Activated T-cell treated with anti-CD3 and anti-CD28 coated beads for 4 hours (primary cell): Measurements from ENCODE around the gene HYCC1.

ENCODE experiments used
- DNase-seq: peaks from one replicate; pipeline ENCODE4 v3.0.0-alpha.2; 2020

HYCC1 gene

GRCh38 chr7:23016345-23017253 lies 2.7 kb upstream of the HYCC1 start:
- DNase-seq: no peak

GRCh38 chr7:23014681-23015080 lies 751 bp upstream of the HYCC1 start:
- no peak for DNase-seq

GRCh38 chr7:23012908-23013714 lies 819 bp downstream of the HYCC1 start:
- DNase-seq: no peak

GRCh38 chr7:23012186-23012585 lies 1.7 kb downstream of the HYCC1 start:
- no peak for DNase-seq

GRCh38 chr7:23011222-23011924 lies 2.6 kb downstream of the HYCC1 start:
- DNase-seq: no peak

- no peak for DNase-seq
These were observed 4.6 kb downstream of the HYCC1 start for GRCh38 chr7:23009303-23009702.

- DNase-seq: no peak
These were observed 9.7 kb downstream of the HYCC1 start for GRCh38 chr7:23004247-23004520.

GRCh38 chr7:23003505-23004246 lies 10.3 kb downstream of the HYCC1 start:
- no peak for DNase-seq

- DNase-seq: no peak
These were observed 11.2 kb downstream of the HYCC1 start for GRCh38 chr7:23002698-23003097.

GRCh38 chr7:23001610-23002009 lies 12.3 kb downstream of the HYCC1 start:
- DNase-seq: no peak

GRCh38 chr7:23000597-23001360 lies 13.2 kb downstream of the HYCC1 start:
- DNase-seq: no peak

GRCh38 chr7:22998519-22998896 lies 15.4 kb downstream of the HYCC1 start:
- no peak for DNase-seq

- DNase-seq: no peak
These were observed 15.9 kb downstream of the HYCC1 start for GRCh38 chr7:22997871-22998518.

- DNase-seq: no peak
These were observed 17.5 kb downstream of the HYCC1 start for GRCh38 chr7:22996470-22996869.

- no peak for DNase-seq
These were observed 18.9 kb downstream of the HYCC1 start for GRCh38 chr7:22995011-22995410.

GRCh38 chr7:22992874-22993840 lies 20.8 kb downstream of the HYCC1 start:
- DNase-seq: no peak

- DNase-seq: no peak
These were observed 23.4 kb downstream of the HYCC1 start for GRCh38 chr7:22990588-22990949.

GRCh38 chr7:22989643-22990587 lies 24.0 kb downstream of the HYCC1 start:
- DNase-seq: no peak

- DNase-seq: no peak
These were observed 28.5 kb downstream of the HYCC1 start for GRCh38 chr7:22985436-22985835.
